ENCODE results near the gene PLEKHH1. TPM values are rescaled to one million over a fixed set of nuclear protein-coding genes. Genes with fewer than 3 reads are reported as not detected.

PLEKHH1 gene
- total RNA-seq, 3 donors from 2014 or later = 45.8 to 110 (median 61.5) TPM

DNA sequence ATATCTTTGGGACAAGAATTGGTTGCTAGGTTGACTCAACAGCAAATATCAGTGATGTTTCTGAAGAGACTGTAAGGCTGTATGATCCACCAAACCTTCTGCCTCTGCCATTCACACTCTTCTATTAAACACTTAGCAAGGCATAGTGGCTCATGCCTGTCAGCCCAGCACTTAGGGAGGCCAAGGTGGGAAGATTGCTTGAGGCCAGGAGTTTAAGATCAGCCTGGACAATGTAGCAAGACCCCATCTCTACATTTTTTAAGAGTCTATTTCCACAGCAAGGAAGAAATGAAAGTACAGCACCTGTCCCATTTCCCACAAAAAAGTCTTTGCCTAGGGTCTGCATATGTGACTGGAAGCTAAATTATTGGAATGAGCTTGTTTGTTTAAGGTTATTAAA, 94.4 kb downstream of the PLEKHH1 start:
- no peaks in the 10 kb centered on the region for H3K36me3 ChIP-seq (ENCODE audit: low read depth)
- H3K4me3 ChIP-seq = no peak overlapping the region
- intact Hi-C loops (cut with DNase I, micrococcal nuclease) = no loop called here
- DNase-seq = no peak
- TF ChIP-seq, protein P1, sequence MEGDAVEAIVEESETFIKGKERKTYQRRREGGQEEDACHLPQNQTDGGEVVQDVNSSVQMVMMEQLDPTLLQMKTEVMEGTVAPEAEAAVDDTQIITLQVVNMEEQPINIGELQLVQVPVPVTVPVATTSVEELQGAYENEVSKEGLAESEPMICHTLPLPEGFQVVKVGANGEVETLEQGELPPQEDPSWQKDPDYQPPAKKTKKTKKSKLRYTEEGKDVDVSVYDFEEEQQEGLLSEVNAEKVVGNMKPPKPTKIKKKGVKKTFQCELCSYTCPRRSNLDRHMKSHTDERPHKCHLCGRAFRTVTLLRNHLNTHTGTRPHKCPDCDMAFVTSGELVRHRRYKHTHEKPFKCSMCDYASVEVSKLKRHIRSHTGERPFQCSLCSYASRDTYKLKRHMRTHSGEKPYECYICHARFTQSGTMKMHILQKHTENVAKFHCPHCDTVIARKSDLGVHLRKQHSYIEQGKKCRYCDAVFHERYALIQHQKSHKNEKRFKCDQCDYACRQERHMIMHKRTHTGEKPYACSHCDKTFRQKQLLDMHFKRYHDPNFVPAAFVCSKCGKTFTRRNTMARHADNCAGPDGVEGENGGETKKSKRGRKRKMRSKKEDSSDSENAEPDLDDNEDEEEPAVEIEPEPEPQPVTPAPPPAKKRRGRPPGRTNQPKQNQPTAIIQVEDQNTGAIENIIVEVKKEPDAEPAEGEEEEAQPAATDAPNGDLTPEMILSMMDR (IDR thresholded peaks at IDR 0.05) = no peak
- no peaks in the 10 kb centered on the region for H3K4me1 ChIP-seq (ENCODE audit: low read depth)
- ATAC-seq = no peak
- no peaks in the 10 kb centered on the region for H3K9me3 ChIP-seq

DNA sequence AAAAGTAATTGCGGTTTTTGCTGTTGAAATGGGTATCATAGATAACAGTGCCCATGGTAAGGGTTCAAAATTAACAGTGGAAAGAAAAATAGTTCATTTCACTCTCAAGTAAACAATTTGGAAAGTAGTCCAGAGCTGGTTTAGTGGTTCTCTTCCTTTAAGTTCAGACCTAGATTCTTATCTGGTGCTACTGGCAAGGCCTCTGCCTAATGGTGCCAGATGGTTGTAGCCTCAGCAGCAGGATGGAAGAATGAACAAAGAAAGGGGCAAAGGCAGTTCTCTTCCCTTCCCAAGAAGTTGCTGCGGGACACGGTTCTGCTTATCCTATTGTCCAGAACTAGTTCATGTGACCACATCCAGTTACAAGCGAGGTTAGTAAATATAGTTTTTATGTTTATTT, 97.1 kb downstream of the PLEKHH1 start:
- ATAC-seq = no peak
- no peak overlapping the region for H3K4me3 ChIP-seq
- H3K4me1 ChIP-seq (ENCODE audit: low read depth) = no peaks in the 10 kb centered on the region
- no peaks in the 10 kb centered on the region for H3K36me3 ChIP-seq (ENCODE audit: low read depth)
- TF ChIP-seq, protein P1 (IDR thresholded peaks at IDR 0.05) = no peak
- no peak for DNase-seq
- intact Hi-C loops (cut with DNase I, micrococcal nuclease) = no loop called here
- H3K9me3 ChIP-seq = no peaks in the 10 kb centered on the region

DNA sequence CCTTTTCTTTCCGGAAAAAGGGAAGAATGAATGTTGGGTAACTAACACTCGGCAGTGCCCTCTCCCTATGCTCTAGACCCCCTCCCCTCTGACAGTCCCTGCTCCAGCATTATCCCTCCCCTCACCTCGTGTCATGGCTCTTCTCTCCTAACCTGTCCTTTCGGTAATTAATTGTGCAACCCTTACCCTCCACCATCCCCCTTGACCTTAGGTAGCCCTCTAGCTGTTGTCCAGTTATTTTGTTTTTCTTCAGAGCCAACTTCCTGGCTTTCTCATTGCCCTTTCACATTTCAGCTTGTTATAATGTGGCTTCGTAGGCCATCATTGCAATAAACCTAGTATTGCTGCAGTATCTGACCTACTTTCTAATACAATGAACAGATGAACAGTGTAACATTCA, 97.8 kb downstream of the PLEKHH1 start:
- no peak for ATAC-seq
- H3K4me3 ChIP-seq = no peak overlapping the region
- DNase-seq = no peak
- TF ChIP-seq, protein P1 (IDR thresholded peaks at IDR 0.05) = no peak
- H3K9me3 ChIP-seq = no peaks in the 10 kb centered on the region
- no peaks in the 10 kb centered on the region for H3K36me3 ChIP-seq (ENCODE audit: low read depth)
- intact Hi-C loops (cut with DNase I, micrococcal nuclease) = no loop called here
- H3K4me1 ChIP-seq (ENCODE audit: low read depth) = no peaks in the 10 kb centered on the region

DNA sequence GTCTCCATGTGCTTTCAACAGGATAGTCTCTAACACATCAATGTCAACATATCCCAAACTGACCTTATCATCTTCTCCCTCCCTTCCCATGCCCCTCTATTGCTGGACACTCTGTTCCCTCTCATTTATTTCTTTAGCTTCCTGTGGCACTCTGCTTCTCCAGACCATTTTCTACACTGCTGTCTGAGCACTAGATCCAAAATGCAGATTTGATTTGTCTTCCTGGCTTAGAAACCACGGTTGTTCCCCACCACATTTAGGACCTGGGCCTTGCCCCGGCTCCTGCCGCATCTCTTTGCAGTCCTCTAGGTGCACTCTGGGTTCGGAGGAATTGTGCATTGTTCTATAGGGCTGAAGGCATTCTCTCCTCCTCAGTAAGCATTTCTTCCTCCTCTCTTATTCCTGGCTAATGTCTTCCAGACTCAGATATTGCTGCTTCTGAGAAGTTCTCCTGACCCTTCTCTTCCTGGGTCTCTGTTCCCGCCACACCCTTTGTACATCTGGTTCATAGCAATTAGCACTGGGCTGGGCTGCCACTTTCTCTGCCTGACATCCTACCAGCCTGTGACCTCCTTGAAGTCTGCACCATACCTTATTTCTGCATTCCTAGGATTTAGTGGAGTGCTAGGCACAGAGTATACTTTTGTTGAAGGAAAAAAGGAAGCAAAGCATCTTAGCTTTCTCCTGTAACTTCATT, 100.5 kb downstream of the PLEKHH1 start:
- H3K36me3 ChIP-seq (ENCODE audit: low read depth) = no peaks in the 10 kb centered on the region
- no peaks in the 10 kb centered on the region for H3K4me1 ChIP-seq (ENCODE audit: low read depth)
- intact Hi-C loops (cut with DNase I, micrococcal nuclease) = no loop called here
- ATAC-seq (peak; percentile 86), DNase-seq (peak in 1 of 3 donors; percentile 25)
- TF ChIP-seq, protein P1 (IDR thresholded peaks at IDR 0.05) = no peak
- H3K9me3 ChIP-seq = no peaks in the 10 kb centered on the region
- no peak overlapping the region for H3K4me3 ChIP-seq

DNA sequence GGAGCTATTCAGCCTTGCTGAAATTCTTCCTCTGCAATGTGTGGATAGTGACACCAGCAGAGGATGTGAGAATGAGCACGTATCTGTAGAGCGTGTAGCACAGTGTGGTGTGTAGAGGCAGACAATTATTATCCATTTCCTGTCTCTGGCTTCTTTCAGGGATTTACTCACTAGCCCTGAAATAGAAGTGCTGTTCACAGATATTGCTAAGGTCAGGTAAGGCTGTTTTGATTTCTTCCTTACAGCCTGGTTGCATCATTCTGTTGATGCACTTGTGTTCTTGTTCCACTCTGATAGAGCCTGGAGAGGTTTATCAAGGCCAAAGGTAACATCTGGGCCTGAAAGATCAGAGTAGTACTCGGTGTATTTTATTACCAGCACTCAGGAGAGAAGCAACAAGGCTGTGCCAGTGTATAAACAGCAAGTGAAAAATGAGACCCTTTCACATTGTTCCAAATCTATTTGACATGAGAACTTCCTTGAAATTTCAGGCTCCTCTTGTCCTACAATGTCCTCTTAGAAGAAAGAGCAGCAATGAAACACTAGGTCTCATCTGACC, 103.3 kb downstream of the PLEKHH1 start:
- no peak overlapping the region for H3K4me3 ChIP-seq
- H3K9me3 ChIP-seq = no peaks in the 10 kb centered on the region
- intact Hi-C loops (cut with DNase I, micrococcal nuclease) = no loop called here
- ATAC-seq (peak; percentile 63), DNase-seq (no peak)
- TF ChIP-seq, protein P1 (IDR thresholded peaks at IDR 0.05) = no peak
- no peaks in the 10 kb centered on the region for H3K4me1 ChIP-seq (ENCODE audit: low read depth)
- H3K36me3 ChIP-seq (ENCODE audit: low read depth) = no peaks in the 10 kb centered on the region
